Endothelial cell of hepatic sinusoid (primary cell): Measurements from ENCODE around the gene GRIP1.

Experiments used
- in situ Hi-C: cut with HindIII; loops from 2 replicates; pipeline ENCODE4 v1.10.0; 2017; ENCODE audit warnings: low sequenced_read_pairs

GRIP1 gene

DNA sequence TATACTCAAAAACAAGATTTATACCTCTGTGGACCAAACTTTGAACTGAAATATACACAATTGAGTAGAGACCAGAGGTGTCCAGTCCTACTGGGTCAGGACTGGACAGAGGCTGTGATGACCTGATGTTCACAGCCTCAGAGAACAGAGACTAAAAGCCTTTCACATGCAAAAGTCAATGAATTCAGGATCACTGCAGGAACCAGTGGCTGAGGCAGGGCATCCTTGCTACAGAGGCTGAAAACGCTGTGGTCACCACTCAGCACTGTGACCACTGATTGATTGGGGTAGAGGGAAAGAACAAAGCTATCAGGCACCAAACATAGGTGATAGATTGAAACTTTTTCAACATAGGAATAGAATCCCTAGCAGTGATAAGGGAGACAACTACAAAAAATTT, 25.1 kb downstream of the GRIP1 start:
- in situ Hi-C loops = no loop called here

DNA sequence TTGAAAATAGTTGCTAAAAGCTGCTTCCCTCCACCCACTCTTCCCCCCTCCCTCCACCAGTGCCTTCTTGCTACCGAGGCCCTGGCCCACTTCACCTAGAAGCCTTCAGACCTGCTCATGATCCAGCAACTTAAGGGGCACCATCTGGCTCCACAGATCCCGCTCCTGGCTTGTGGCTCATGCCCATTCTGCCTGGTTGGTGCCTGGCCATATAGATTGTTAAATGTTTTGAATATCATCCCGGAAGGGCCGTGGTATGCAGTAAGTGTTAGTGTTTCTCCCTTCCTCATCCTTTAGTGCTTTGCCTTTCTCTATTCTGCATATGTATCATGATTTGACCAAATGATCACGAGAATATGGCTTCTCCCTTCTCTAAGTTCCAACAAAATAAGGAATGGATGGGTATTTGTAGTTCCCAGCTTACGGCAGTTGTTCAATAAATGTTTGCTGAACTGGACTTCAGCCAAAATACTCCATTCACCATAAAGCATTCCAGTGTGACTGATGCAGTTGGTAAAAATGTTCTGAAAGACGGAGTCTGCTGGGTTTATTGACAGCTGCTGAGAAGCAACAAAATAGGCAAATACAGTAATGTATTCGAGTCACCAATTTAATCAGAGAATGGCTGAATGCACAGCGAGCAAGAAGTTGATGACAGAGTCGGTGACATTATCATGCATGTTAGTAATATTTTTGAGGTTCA, 30.7 kb downstream of the GRIP1 start:
- in situ Hi-C loops = no loop called here

DNA sequence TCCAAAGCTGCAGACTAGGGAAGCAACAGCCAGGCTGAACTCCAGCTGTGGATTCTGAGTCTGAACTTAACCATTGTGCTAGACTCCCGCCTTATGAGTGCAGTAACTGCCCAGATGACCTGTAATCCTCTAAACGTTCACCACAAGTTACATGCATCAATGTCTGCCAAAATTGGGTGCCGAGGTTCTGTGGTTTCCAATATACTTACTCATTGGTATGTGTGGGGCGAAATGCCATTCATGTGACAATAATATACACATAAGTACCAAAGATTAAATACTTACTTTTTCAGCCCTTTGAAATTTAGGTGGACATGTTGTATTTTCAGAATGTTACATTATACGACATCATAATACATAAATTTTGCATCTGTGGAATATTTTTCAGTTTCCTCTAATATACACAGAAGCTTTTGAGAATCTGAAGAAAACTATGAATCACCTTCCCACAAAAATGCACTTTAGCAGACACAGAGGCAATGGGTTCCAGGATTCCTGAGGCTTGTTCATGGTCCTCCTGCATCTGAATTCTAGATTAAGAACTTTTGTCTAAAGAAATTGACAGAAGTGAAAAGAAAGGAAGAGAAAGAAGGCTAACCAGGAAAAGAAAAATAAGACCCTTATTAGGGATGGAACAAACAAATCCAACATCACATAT, 31.7 kb downstream of the GRIP1 start:
- in situ Hi-C loops = no loop called here

DNA sequence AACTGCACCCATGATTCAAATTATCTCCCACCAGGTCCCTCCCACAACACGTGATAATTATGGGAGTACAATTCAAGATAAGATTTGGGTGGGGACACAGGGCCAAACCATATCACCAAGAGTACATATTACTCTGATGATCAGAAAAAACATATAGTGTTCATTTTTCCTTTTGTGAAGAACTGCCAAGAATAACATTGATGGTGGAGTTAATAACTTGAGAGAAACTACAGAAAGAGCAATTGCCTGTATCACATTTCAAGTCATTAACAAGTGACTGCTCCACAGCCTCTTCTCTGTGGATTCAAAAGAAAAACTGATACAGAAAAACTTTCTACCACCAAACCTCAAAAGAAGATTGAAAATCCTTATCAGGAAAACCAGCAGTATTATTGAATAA, 34.7 kb downstream of the GRIP1 start:
- in situ Hi-C loops = no loop called here

DNA sequence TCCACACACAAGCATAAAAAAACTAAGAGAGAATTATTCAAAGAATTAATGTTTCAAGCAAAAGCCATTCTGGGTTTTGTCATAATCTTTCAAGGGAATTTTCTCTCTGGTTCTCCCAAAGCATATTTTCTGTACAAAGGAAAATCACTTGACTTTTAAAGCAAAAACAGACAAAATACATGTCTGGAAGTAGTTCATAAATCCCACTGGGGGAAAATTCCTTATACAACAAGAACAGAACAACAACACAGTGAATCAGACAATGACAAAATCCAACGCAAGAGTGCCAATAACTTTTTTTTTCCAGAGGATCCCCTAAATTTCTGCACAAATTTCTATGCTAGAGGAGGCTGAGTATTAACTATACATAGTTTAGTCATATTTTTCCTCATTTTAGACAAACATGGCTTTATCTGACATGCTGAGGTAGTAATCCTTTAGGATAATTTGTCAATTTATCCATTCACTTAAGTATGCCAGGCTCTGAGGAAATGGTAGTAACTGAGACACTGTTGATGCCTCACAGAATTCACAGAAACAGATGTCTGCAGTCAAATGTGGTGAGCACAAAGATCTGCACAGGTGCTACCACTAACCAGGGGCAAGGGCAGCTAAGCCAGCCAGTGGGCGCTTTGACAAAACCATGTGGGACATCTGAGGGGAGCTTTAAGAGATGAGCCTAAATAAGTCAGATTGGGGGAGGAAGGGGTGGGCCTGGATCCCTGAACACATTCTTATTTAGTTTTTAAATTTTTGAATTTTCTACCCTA, 38.0 kb downstream of the GRIP1 start:
- in situ Hi-C loops = no loop called here

DNA sequence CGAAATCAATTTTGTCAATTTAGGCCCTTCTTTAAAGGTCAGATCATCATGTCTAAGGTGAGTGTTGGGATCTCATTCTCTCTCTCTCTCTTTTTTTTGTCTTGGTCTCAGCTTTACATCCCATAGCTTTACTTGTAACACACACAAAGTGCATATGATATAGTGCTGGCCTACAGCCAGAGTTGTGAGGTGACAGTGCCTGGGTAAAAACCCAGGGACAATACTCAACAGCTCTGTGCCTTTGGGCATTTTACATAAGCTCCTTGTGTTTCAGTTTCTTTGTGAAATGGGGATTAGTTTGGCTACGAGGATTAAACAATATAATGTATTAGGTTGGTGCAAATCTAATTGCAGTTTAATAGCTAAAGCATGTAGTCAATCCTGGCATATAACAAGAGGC, 40.2 kb downstream of the GRIP1 start:
- in situ Hi-C loops = no loop called here

DNA sequence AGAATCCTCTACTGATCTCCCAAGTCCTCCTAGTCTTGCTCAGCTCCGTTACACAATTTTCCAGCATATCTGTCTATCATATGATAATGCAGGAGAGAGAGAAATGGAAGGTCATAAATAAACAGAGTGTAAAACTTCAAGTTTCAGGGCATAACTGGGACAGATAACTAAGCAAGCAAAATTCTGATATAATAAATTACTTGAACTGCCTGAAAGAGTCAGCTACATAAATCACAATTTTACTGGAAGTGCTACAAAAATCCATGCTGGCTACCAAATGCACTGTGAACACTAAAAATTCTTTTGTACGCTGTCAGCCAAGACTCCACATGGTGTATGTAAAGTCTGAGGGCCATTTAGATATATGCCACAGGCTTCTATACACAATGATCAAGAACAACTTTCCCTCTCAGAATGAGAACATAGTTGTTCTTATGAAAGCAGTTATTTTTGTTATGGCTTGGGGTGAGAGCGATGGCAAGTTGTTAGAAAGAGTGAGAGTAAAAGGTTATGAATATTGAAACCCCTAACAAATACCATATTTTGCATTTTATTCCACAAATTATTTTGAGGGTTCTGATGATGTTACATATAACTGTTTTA, 41.1 kb downstream of the GRIP1 start:
- in situ Hi-C loops = no loop called here

DNA sequence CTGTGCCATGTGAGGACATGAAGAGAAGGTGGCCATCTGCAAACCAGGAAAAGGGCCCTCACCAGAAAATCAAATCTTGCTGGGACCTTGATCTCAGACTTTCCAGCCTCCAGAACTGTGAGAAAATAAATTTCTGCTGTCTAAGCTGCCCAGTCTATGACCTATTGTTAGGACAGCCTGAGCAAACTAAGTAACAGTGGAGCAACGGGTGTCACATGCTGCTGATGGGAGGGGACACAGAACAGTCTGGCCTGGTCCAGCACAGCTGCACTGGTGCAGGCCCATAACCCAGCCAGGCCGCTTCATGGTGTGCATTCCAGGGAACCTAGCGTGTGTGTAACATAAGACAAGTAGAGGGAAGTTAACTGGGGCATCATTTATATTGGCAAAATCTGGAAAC, 42.1 kb downstream of the GRIP1 start:
- in situ Hi-C loops = no loop called here

DNA sequence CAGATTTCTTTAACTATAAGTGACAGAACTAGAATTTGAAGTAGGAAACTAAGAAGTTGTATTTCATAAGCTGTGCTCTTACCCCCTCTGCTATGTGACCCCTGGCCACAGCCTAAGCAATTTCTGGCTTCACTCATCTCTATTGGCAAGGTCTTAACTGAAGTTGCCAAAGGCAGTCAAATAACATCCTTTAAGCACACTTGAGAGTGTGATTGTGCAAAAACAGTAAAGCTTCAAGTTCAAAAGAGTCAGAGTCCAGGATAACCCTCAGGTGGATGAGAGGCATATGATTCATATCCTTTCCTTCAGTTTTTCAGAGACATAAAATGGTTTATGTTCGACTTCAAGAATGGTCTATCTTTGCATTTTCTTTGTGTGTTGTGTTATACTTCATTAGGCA, 45.2 kb downstream of the GRIP1 start:
- in situ Hi-C loops = no loop called here

DNA sequence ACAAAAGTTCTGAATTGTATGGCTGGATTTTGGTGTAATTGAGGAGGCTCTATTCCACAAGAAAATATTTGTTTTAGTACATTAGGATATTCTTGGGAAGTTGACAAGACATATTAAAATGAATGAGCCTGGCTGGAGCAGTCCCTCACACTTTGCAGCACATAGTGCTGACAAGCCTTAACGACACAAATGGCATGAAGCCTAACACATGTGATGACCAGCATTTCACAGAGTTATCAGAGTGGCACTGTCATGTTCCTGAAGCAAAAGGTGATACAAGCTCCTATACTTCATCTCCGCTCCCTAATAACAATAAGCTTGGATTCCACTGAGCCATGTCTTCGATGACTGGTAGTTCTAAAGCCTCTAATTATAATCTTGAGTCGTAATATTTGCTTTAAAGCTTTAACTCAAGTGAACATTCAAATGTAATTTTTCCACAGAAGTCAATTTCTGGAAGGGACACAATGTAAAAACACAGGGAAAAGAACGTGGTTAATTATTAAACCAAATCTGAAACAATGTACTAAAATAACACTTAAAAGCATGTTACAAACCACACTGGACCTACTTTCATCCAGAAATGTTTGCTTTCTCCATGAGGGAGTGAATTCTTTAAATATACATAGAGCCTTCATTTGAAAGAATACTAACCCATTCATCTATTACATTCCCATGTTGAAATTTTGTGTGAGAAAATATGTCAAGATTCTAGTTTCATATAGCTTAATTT, 49.6 kb downstream of the GRIP1 start:
- in situ Hi-C loops = no loop called here

DNA sequence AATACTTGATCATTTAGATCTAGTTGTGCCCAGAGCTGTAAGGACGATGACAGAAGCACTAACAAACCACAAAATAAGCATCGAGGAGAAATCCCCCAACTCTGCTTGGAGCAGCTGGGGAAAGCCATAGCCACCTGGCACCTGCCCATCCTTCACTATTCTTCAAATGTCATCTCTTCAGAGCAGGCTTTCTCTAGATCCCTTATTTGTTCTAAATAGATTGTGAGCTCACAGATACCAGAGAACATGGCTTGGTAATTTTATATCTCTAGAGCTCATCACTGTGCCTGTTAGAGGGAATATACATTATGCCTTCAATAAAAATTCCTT, 50.9 kb downstream of the GRIP1 start:
- in situ Hi-C loops = no loop called here

DNA sequence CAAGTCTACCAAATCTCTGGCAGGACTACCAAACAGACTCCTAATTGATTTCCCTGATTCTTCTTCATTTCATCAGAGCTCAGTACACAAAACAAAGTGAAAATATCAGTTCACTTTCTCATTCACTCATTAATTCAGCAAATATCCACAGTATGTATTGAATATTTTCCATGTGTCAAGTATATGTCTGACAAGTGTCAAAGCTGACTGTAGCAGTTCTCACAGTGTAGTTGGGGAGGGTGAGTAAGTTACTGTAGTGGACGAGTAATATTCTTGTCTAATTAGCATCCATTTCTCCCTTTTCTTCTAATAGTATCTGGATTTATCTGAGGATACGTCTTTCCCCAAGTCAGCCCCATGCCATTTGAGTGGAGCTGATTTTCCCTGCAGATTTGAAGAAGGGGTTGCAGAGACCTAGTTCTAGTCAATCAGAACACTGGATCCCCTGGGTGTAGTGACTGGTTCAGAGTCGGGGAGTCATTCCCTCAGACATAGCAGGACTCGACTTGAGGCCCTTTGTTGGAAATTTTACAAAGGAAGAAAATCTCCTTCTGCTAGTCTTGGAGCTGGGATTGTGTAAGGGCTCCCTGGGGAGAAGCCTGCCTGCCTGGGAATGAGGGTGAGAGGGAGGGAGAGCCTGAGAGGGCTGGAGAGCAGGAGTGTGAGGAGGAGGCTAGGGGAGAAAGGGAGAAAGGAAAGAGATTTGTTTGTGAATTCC, 51.4 kb downstream of the GRIP1 start:
- in situ Hi-C loops = no loop called here

DNA sequence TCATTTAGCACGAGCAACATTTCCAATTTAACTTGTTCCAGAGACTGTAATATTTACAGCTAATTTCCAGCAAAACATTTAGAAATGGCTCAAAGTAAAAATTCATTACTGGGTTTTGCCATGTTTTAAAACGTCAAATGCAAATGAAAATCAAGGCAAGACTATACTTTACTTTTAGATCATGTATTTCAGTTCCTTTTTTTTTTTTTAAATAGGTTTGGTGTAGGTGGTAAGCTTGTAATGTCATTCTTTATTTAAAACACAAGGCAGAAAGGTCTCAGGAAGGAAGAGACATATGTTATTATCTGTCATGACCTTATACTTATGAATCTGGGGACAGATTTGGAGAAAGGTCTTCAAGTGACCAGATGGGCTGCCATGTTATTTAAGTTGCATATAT, 54.1 kb downstream of the GRIP1 start:
- in situ Hi-C loops = no loop called here

DNA sequence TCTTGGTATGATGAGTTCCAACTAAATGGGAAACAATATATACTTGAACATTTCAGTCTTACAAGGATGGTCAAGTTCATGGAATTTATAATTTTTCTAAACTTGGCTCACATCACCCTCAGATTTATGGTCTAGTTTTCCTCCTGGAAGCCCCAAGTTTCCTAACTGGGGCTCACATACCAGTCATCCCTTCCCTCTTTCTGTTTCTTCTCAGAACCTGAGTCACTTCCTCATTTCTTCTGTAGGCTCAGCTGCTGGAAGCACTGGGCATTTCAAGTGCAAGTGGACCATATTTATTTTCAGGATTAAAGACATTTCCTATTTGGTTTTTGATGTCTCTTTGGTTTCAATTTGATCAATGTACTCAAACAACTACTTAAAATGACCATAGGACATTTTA, 55.4 kb downstream of the GRIP1 start:
- in situ Hi-C loops = no loop called here

DNA sequence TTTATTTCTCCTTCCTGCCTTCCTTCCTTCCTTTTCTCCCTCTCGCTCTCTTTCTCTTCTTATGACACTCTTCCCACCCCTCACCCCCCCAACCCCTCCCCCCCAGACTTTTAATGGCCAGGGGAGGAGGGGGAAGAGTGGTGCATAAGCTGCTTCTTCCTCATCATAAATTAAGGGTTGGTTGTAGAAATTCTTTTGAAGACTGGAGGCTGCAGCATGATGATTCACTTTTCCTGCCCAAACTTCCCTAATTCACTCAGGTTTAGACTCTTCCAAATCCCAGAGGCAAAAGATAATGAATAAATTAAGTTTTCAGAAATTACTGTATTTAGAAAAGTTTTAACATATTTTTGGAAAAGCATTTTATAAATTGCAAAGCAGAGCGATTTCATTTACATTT, 58.2 kb downstream of the GRIP1 start:
- in situ Hi-C loops = no loop called here

DNA sequence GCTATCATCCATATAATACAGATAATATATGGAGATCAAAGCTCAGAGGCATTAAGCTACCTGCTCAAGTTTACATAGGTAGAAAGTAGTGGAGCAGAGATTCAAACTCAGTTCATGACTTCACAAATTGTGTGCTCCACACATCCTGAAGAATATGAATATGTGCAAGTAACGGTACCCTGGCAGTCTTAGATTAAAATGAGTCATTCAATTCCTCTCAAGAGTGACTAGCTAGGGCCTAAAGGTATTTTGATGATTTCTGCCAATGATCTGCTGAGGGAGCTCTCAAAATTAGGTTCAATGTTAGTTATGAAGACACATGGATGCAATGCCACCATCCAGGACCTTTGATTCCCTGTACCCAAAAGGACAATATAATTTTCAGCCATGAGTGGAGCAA, 58.9 kb downstream of the GRIP1 start:
- in situ Hi-C loops = no loop called here

DNA sequence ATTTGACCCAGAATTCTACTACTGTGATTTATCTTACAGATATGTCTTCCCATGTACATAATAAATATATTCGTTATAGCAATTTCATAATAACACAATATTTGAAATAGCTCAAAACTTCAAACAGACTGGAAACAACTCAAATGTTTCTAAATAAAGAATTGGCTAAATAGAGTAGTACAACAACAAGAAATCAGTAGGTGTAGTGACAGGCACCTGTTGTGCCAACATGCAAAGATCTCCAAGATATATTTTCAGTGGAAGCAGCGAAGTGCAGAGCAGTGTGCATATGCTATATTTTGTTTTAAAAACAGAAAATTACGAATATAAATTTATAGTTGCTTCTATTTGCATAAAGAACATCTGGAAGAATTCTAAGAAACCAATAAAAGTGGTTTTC, 60.9 kb downstream of the GRIP1 start:
- in situ Hi-C loops = no loop called here

DNA sequence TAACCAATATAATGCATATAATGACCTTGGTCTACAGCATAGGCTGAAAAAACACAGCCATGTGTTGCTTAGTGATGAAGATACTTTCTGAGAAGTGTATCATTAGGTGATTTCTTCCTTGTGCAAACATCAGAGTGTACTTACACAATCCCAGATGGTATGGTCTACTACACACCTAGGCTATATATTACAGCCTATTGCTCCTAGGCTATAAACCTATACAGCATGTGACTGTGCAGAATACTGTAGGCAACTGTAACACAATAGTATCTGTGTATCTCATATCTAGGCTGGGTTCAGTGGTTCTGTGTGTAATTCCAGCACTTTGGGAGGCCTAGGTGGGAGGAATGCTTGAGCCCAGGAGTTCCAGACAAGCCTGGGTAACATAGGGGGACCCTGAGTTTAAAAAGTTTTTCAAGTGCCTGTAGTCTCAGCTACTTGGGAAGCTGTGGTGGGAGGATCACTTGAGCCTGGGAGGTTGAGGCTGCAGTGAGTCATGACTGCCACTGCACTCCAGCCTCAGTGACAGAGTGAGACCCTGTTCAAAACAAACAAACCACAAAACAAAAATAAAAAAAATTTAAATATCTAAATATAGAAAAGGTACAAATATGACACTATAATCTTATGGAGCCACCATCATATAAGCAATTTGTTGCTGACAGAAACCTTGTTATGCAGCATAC, 66.6 kb downstream of the GRIP1 start:
- in situ Hi-C loops = no loop called here

DNA sequence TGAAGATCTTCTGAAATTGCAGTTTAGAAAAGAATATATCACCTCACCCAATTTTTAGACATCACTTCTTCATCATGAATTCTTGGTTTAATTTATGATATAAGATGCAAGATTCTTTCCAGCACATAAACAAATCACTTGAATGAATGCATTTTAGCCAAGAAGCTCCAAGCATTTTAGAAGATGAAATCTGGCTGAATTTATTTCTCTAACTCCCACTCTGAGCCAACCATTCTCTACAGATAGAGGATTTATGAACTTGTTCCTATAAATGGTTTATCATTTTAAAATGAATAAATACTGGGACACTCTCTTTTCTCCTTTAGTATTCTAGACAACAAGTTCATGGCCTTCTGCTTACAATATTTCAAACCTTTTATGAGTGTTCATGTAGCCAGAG, 71.7 kb downstream of the GRIP1 start:
- in situ Hi-C loops = loop anchor here (5.0 kb wide), 1 partner anchor 35 kb away; no protein-coding TSS in a partner anchor

DNA sequence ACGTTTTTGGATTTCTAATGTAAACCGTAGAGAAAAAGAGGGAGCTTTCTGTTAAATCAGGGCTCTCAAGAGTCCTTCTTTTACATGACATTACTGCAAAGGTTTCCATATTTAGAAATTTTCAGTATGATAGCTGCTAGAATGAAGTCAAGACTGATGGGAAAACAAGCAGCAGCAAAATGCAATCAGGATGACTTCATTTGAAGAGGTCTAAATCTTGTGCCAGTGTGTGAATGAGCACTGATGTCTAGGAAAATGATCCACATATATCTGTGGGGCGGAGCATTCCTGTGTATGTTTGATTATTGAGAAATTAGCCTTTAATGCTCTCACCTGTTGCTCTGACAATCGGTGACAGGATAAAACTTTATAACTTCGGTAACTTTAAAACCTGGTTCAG, 73.6 kb downstream of the GRIP1 start:
- in situ Hi-C loops = loop anchor here (5.0 kb wide), 1 partner anchor 33 kb away; no protein-coding TSS in a partner anchor
